Camera-type eye (tissue), 1 donor: Measurements from ENCODE around the gene COX7B2. TPM values are rescaled to one million over a fixed set of nuclear protein-coding genes. Genes with fewer than 3 reads are reported as not detected.

Experiments
- total RNA-seq: library from RNA; depleted of rRNA; stranded (reverse); fragments of >200 nt; gene quantifications from one replicate; pipeline ENCODE4 v1.2.3, GENCODE V29; 2014

COX7B2 gene, protein sequence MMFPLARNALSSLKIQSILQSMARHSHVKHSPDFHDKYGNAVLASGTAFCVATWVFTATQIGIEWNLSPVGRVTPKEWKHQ
- total RNA-seq = not detected

DNA sequence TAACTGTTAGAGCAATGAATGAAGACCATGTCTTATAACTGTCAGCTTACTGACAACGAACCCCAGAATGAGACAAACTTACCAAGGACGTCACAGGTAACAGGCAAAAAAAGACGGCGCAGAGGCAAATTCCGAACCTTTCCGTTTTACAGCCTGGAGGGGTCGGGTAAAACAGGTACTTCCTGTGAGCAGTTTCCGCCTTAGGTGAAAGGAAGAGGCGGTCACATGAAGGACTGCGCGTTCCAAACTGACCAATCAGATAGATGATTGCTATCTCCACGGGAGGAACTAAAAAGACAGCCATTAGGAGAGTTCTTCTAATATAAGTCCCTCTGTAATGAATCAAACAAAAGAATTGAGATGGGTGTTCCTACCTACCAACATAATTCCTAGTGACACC, at the start of gene COX7B2:
Gene COX7B2, minus strand, starts transcription at position 168 of the 400 bp plus-strand sequence. CDS start 174,053 bp downstream, outside the sequence.

Other genes starting within 250 kb of the COX7B2 start
- gene GABRA4, start 84.3 kb upstream of the COX7B2 start, total RNA-seq = 1.4 TPM
- 3.4 TPM for gene GABRB1, start 122.3 kb upstream of the COX7B2 start, total RNA-seq